OCI-LY7 (cell line): ENCODE results near the gene ERC1.

Experiments used
- EZH2phosphoT487 ChIP-seq: fragments of 200-600 bp; sonication (generic); IDR thresholded peaks from 2 replicates; pipeline ENCODE4 v1.6.1; 2018; ENCODE audit warnings: low read depth, borderline replicate concordance, mild to moderate bottlenecking, mixed run types, antibody characterized with exemption, low read length, moderate library complexity, mixed read lengths
- TF ChIP-seq, protein P1 (sequence below): fragments of 200-600 bp; sonication (generic); conservative IDR thresholded peaks from 2 replicates; pipeline ENCODE4 v1.5.1; 2014; ENCODE audit warnings: mild to moderate bottlenecking, antibody characterized with exemption, low read length, moderate library complexity, mixed read lengths

DNA sequence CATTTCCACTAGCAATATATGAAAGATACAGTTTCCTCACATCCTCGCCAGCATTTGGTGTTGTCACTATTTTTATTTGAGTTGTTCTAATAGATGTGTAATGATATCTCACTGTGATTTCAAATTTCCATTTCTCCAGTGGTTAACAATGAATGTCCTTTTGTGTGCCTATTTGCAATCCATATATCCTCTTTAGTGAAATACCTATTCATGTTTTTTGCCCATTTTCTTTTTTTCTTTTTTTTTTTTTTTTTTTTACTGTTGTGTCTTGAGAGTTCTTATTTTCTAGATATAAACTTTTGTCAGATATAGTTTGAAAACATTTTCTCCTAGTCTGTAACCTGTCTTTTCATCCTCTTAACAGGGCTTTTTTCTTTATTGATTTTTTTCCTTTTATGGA is 524.4 kb downstream of the ERC1 start:
- TF ChIP-seq, protein P1, sequence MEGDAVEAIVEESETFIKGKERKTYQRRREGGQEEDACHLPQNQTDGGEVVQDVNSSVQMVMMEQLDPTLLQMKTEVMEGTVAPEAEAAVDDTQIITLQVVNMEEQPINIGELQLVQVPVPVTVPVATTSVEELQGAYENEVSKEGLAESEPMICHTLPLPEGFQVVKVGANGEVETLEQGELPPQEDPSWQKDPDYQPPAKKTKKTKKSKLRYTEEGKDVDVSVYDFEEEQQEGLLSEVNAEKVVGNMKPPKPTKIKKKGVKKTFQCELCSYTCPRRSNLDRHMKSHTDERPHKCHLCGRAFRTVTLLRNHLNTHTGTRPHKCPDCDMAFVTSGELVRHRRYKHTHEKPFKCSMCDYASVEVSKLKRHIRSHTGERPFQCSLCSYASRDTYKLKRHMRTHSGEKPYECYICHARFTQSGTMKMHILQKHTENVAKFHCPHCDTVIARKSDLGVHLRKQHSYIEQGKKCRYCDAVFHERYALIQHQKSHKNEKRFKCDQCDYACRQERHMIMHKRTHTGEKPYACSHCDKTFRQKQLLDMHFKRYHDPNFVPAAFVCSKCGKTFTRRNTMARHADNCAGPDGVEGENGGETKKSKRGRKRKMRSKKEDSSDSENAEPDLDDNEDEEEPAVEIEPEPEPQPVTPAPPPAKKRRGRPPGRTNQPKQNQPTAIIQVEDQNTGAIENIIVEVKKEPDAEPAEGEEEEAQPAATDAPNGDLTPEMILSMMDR = no peak
- TF ChIP-seq EZH2phosphoT487 = no peak
